Measurements from ENCODE around the gene NSD1.

- TF ChIP-seq POLR2A (IDR thresholded peaks at IDR 0.05) = no peak
- TF ChIP-seq CTCF (IDR thresholded peaks at IDR 0.05 in 4 of 5, conservative IDR thresholded peaks at IDR 0.05 in 1 of 5) = no peak
Observed at GRCh38 chr5:177128551-177128981, 5.0 kb upstream of the NSD1 start.

All from gastrocnemius medialis (tissue), 4 donors.